Measurements from ENCODE around the gene SCUBE1. TPM values are rescaled to one million over a fixed set of nuclear protein-coding genes. Genes with fewer than 3 reads are reported as not detected.
"Not testable (repeated sequence)": the region's sequence is repeated elsewhere in the genome, so short reads cannot be mapped to it uniquely, and the experiment has no call there.

The SCUBE1 gene
- total RNA-seq, 4 donors from 2014 or later: 81.3 to 214 (median 141) TPM

GRCh38 chr22:43360576-43360975, 17.4 kb upstream of the SCUBE1 start:
- no peaks in the 10 kb centered on the region for H3K36me3 ChIP-seq
- TF ChIP-seq POLR2A (IDR thresholded peaks at IDR 0.05): no peak
- TF ChIP-seq CTCF (IDR thresholded peaks at IDR 0.05): no peak
- TF ChIP-seq EP300 (IDR thresholded peaks at IDR 0.05): no peak
- no peak overlapping the region for H3K4me3 ChIP-seq
- no peaks in the 10 kb centered on the region for H3K9me3 ChIP-seq
- H3K27ac ChIP-seq: no peak overlapping the region
- no peaks in the 10 kb centered on the region for H3K4me1 ChIP-seq
- 89 to 92% methylated on average over 9 of the region's 9 CpGs for WGBS, 2 donors
- peaks cover 0 to 38% of the 10 kb centered on the region in 2 donors for H3K27me3 ChIP-seq
- no peak for DNase-seq (ENCODE audit: low spot score in 2 of 2)

- H3K36me3 ChIP-seq: no peaks in the 10 kb centered on the region
- no peaks in the 10 kb centered on the region for H3K9me3 ChIP-seq
- DNase-seq (ENCODE audit: low spot score in 2 of 2): no peak
- WGBS, 2 donors: 69 to 70% methylated on average over 11 of the region's 11 CpGs
- TF ChIP-seq POLR2A (IDR thresholded peaks at IDR 0.05) (no peak), EP300 (IDR thresholded peaks at IDR 0.05) (no peak), CTCF (IDR thresholded peaks at IDR 0.05) (no peak)
- H3K27me3 ChIP-seq: peaks cover 0 to 5% of the 10 kb centered on the region in 2 donors
- no peak overlapping the region for H3K4me3 ChIP-seq
- H3K4me1 ChIP-seq: no peaks in the 10 kb centered on the region
- no peak overlapping the region for H3K27ac ChIP-seq
Observed at GRCh38 chr22:43356881-43357280, 13.7 kb upstream of the SCUBE1 start.

- H3K9me3 ChIP-seq; DNase-seq (ENCODE audit: low spot score in 2 of 2); H3K4me1 ChIP-seq; H3K27ac ChIP-seq; H3K4me3 ChIP-seq; H3K36me3 ChIP-seq; H3K27me3 ChIP-seq: not testable (repeated sequence)
- WGBS, 2 donors: 89 to 91% methylated on average over 10 of the region's 10 CpGs
Observed at GRCh38 chr22:43355688-43356087, 12.5 kb upstream of the SCUBE1 start.

- WGBS, 2 donors: 73 to 76% methylated on average over 5 of the region's 5 CpGs
- no peak overlapping the region for H3K27ac ChIP-seq
- DNase-seq (ENCODE audit: low spot score in 2 of 2): no peak
- H3K27me3 ChIP-seq: peaks cover 0 to 6% of the 10 kb centered on the region in 2 donors
- no peaks in the 10 kb centered on the region for H3K36me3 ChIP-seq
- no peaks in the 10 kb centered on the region for H3K9me3 ChIP-seq
- H3K4me1 ChIP-seq: no peaks in the 10 kb centered on the region
- no peak overlapping the region for H3K4me3 ChIP-seq
- TF ChIP-seq CTCF (IDR thresholded peaks at IDR 0.05): no peak
- no peak for TF ChIP-seq EP300 (IDR thresholded peaks at IDR 0.05)
- no peak for TF ChIP-seq POLR2A (IDR thresholded peaks at IDR 0.05)
Observed at GRCh38 chr22:43351966-43352345, 8.8 kb upstream of the SCUBE1 start.

- Histone ChIP-seq H3K4me3 (no peak overlapping the region), H3K36me3 (no peaks in the 10 kb centered on the region), H3K9me3 (no peaks in the 10 kb centered on the region), H3K27me3 (peaks cover 0 to 20% of the 10 kb centered on the region in 2 donors), H3K27ac (no peak overlapping the region), H3K4me1 (peaks cover 0 to 10% (median 0%) of the 10 kb centered on the region in 4 donors)
- TF ChIP-seq CTCF (IDR thresholded peaks at IDR 0.05) (no peak), EP300 (IDR thresholded peaks at IDR 0.05) (no peak), POLR2A (IDR thresholded peaks at IDR 0.05) (no peak)
- WGBS, 2 donors: 92 to 93% methylated on average over 12 of the region's 12 CpGs
- DNase-seq (ENCODE audit: low spot score in 2 of 2): no peak
Observed at GRCh38 chr22:43349636-43350035, 6.5 kb upstream of the SCUBE1 start.

GRCh38 chr22:43346521-43346929, 3.4 kb upstream of the SCUBE1 start:
- no peak overlapping the region for H3K4me3 ChIP-seq
- 38 to 39% methylated on average over 8 of the region's 8 CpGs for WGBS, 2 donors
- no peaks in the 10 kb centered on the region for H3K9me3 ChIP-seq
- DNase-seq (ENCODE audit: low spot score in 2 of 2): peak; percentile 44 to 63
- H3K4me1 ChIP-seq: peaks cover 0 to 33% (median 2%) of the 10 kb centered on the region in 4 donors
- no peak overlapping the region for H3K27ac ChIP-seq
- peaks cover 0 to 44% of the 10 kb centered on the region in 2 donors for H3K27me3 ChIP-seq
- no peaks in the 10 kb centered on the region for H3K36me3 ChIP-seq
- TF ChIP-seq CTCF (IDR thresholded peaks at IDR 0.05) (peak; percentile 35 to 70 (median 49)), POLR2A (IDR thresholded peaks at IDR 0.05) (no peak)
